HG03139 (cell line): ENCODE data around the gene PCDHB10.

Experiments used
- ATAC-seq: cut with Tn5 transposase; IDR thresholded peaks from one replicate; pipeline ENCODE4 v1.9.1; 2021; ENCODE audit not compliant: unreplicated experiment

Gene PCDHB10

DNA sequence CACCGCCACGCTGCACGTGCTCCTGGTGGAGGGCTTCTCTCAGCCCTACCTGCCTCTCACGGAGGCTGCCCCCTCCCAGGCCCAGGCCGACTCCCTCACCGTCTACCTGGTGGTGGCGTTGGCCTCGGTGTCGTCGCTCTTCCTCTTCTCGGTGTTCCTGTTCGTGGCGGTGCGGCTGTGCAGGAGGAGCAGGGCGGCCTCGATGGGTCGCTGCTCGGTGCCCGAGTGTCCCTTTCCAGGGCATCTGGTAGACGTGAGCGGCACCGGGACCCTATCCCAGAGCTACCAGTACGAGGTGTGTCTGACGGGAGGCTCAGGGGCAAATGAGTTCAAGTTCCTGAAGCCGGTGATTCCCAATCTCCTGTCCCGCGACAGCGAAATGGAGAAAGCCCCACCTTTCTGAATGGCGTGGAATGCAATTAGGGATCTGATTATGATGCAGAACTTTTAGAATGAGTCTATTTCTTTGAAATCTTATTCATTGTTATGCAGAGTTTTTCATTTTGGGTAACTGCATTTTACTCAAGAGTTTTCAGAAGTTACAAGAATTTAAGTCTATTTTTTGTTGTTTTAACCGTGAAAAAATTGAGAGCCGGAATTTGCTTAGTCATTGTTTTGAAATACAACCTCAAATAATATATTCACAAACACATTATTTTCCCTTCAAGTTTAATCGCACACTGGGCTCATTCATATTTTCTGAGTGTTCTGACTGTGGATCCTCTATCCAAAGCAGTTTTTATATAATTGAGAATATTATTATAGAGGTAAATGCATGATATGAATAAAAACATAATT is 44.6 kb downstream of the PCDHB10 start:
- ATAC-seq: no peak

- ATAC-seq: no peak
Measured at GRCh38 chr5:141241496-141241895, 49.3 kb downstream of the PCDHB10 start.
